ENCODE measurements around the gene CNBP. TPM values are rescaled to one million over a fixed set of nuclear protein-coding genes. Genes with fewer than 3 reads are reported as not detected.
A peak's percentile ranks its signal among the peaks of the same experiment; 100 is the strongest.

CNBP gene
- total and polyA plus RNA-seq, 2 of the 4 experiments (the other 2 are of a cell fraction), result 217 to 223 TPM

DNA sequence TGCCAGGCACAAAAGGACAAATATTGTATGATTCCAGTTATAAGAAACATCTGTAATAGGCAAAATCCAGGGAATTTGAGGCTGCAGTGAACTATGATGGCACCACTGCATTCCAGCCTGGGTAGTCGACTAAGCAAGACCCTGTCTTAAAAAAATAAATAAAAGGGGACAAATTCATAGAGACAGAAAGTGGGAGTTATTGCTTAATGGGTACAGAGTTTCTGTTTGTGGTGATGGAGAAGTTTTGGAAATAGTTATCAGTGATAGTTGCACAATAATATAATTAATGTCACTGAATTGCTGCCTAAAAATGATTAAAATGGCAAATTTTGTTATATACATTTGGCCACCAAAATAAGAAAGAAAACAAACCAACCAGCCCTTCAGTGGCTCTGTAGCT lies 27.6 kb upstream of the CNBP start:
- Histone ChIP-seq H2BK120ac (ENCODE audit: low read depth, low read length) (no peak overlapping the region), H3K56ac (ENCODE audit: extremely low read depth, insufficient read depth, low read length) (no peak overlapping the region), H3K9ac (ENCODE audit: low read depth, low read length) (no peak overlapping the region), H4K5ac (ENCODE audit: low read depth, low read length) (no peak overlapping the region), H2BK15ac (ENCODE audit: low read depth, low read length) (no peak overlapping the region), H3K4ac (ENCODE audit: low read depth, low read length) (no peak overlapping the region), H2AK9ac (replicated peaks; ENCODE audit: low read depth, low read length, poor library complexity) (no peak overlapping the region), H4K8ac (ENCODE audit: low read depth in 2 of 2, low read length in 2 of 2) (0 out of 4 replicates have a peak overlapping the region, but pooled peaks of 1 of the 2 experiments have one; percentile 59), H3K23ac (ENCODE audit: low read depth, low read length) (no peak overlapping the region), H3K27me3 (ENCODE audit: control insufficient read depth, insufficient read depth, low read length) (no peaks in the 10 kb centered on the region), H4K20me1 (ENCODE audit: insufficient read depth, low read length) (no peaks in the 10 kb centered on the region), H2AFZ (replicated peaks; ENCODE audit: low read length, poor library complexity) (peak overlapping the region; percentile 63), H3K14ac (replicated peaks; ENCODE audit: low read depth, low read length) (no peak overlapping the region), H3K4me3 (ENCODE audit: insufficient read depth, low read depth, low read length) (no peak overlapping the region), H3K4me2 (ENCODE audit: low read depth, low read length) (no peak overlapping the region; the same call in 1 of the 2 replicates), H2BK20ac (ENCODE audit: low read depth, low read length) (no peak overlapping the region), H3K79me1 (ENCODE audit: low read depth in 1 of 2, low read length in 2 of 2) (no peaks in the 10 kb centered on the region), H3K4me1 (ENCODE audit: control insufficient read depth, insufficient read depth, low read length) (peaks cover 8% of the 10 kb centered on the region), H2AK5ac (ENCODE audit: low read depth, low read length) (no peak overlapping the region), H3K9me3 (ENCODE audit: control insufficient read depth, insufficient read depth, low read length) (no peaks in the 10 kb centered on the region), H4K91ac (ENCODE audit: insufficient read depth, low read depth, low read length) (no peak overlapping the region), H3K27ac (ENCODE audit: insufficient read depth, low read length) (peak overlapping the region; percentile 58; the same call in 1 of the 2 replicates), H3K18ac (ENCODE audit: low read depth, low read length) (no peak overlapping the region), H3K36me3 (ENCODE audit: control insufficient read depth, insufficient read depth, low read length) (no peaks in the 10 kb centered on the region), H2BK5ac (ENCODE audit: low read depth, low read length, poor library complexity, severe bottlenecking) (no peak overlapping the region), H3K9me1 (ENCODE audit: insufficient read depth, low read length) (peaks cover 3% of the 10 kb centered on the region; the same call in 1 of the 2 replicates)
- POLR2A ChIA-PET (ENCODE audit: unreplicated experiment), result no interaction called here
- no peak for DNase-seq
- CTCF ChIA-PET, result no interaction called here
- peak; percentile 73 for TF ChIP-seq CEBPB (IDR thresholded peaks at IDR 0.05; ENCODE audit: low read depth, low read length)
- TF ChIP-seq FOS (IDR thresholded peaks at IDR 0.05; ENCODE audit: low read depth, low read length), result no peak
- TF ChIP-seq CTCF (conservative IDR thresholded peaks at IDR 0.05; ENCODE audit: low read depth, low read length), result no peak
- TF ChIP-seq SMC3 (IDR thresholded peaks at IDR 0.05; ENCODE audit: low read depth, low read length), result no peak
- no peak for TF ChIP-seq ELK1 (IDR thresholded peaks at IDR 0.05; ENCODE audit: borderline replicate concordance, low read depth, low read length)
- TF ChIP-seq MAZ (IDR thresholded peaks at IDR 0.05; ENCODE audit: borderline replicate concordance, low read depth, low read length), result no peak
- TF ChIP-seq, protein P1, sequence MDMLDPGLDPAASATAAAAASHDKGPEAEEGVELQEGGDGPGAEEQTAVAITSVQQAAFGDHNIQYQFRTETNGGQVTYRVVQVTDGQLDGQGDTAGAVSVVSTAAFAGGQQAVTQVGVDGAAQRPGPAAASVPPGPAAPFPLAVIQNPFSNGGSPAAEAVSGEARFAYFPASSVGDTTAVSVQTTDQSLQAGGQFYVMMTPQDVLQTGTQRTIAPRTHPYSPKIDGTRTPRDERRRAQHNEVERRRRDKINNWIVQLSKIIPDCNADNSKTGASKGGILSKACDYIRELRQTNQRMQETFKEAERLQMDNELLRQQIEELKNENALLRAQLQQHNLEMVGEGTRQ (IDR thresholded peaks at IDR 0.05; ENCODE audit: low read depth, low read length), result no peak
- no peak for TF ChIP-seq MAFK (IDR thresholded peaks at IDR 0.05; ENCODE audit: low read depth, low read length)
- BruUV-seq (replicated peaks), result no TSS peak
- dilution Hi-C loops (cut with HindIII; ENCODE audit: low sequenced_read_pairs, unreplicated experiment), result no loop called here
- 0 out of 2 replicates have a peak, but pooled peaks have one; percentile 21 for ATAC-seq (ENCODE audit: low read depth)
- in situ Hi-C loops (cut with MboI; ENCODE audit: low sequenced_read_pairs), result no loop called here
- intact Hi-C loops (cut with micrococcal nuclease), result no loop called here
- no CpG with 5 or more reads among the region's 1 CpG for WGBS, 2 experiments (ENCODE audit: extremely low coverage in 2 of 2, insufficient read length in 1 of 2)
